Neural progenitor cell (in vitro differentiated cells): Measurements from ENCODE around the gene TARBP1. TPM values are rescaled to one million over a fixed set of nuclear protein-coding genes. Genes with fewer than 3 reads are reported as not detected.

Experiments
- DNase-seq: peaks from one replicate; pipeline ENCODE4 v3.0.0-alpha.2; 2016; ENCODE audit warnings: low spot score
- H2AFZ ChIP-seq: fragments of 200-600 bp; sonication (generic); replicated peaks from 2 replicates; pipeline ENCODE4 v1.6.1; 2016; ENCODE audit warnings: antibody characterized with exemption
- H3F3A ChIP-seq: fragments of 200-600 bp; sonication (generic); 2 replicates; pipeline ENCODE4 v1.6.1; 2016; ENCODE audit warnings: antibody characterized with exemption, low read depth
- H3K27ac ChIP-seq: fragments of 200-600 bp; sonication (generic); 2 replicates; pipeline ENCODE4 v1.5.1; 2016; ENCODE audit warnings: mild to moderate bottlenecking
- H3K27me3 ChIP-seq: fragments of 200-600 bp; sonication (generic); 2 replicates; pipeline ENCODE4 v1.6.1; 2016; ENCODE audit warnings: mild to moderate bottlenecking, moderate library complexity
- H3K36me3 ChIP-seq: fragments of 200-600 bp; sonication (generic); 2 replicates; pipeline ENCODE4 v1.5.1; 2016
- H3K4me1 ChIP-seq: fragments of 200-600 bp; sonication (generic); 2 replicates; pipeline ENCODE4 v1.6.1; 2016; ENCODE audit warnings: mixed run types
- H3K4me2 ChIP-seq: fragments of 200-600 bp; sonication (generic); 2 replicates; pipeline ENCODE4 v1.6.1; 2016
- H3K4me3 ChIP-seq: fragments of 200-600 bp; sonication (generic); 2 replicates; pipeline ENCODE4 v1.5.1; 2016
- H3K79me2 ChIP-seq: fragments of 200-600 bp; sonication (generic); 2 replicates; pipeline ENCODE4 v1.6.1; 2016; ENCODE audit warnings: low read depth
- H3K9ac ChIP-seq: fragments of 200-600 bp; sonication (generic); 2 replicates; pipeline ENCODE4 v1.6.1; 2016
- H3K9me3 ChIP-seq: fragments of 200-600 bp; sonication (generic); 2 replicates; pipeline ENCODE4 v1.5.1; 2016; ENCODE audit warnings: low read depth
- H4K20me1 ChIP-seq: fragments of 200-600 bp; sonication (generic); 2 replicates; pipeline ENCODE4 v1.6.1; 2016; ENCODE audit warnings: low read depth
- H3K27ac Mint-ChIP-seq: 3 replicates; pipeline ENCODE4 v1.8.0; 2021; ENCODE audit warnings: mixed read lengths
- H3K27me3 Mint-ChIP-seq: 2 replicates; pipeline ENCODE4 v1.8.0; 2022; ENCODE audit warnings: low read depth, mild to moderate bottlenecking, inconsistent platforms, moderate library complexity, mixed read lengths; ENCODE audit not compliant: insufficient read depth
- H3K36me3 Mint-ChIP-seq: 3 replicates; pipeline ENCODE4 v1.8.0; 2021; ENCODE audit warnings: mixed read lengths
- H3K4me1 Mint-ChIP-seq: 3 replicates; pipeline ENCODE4 v1.8.0; 2021; ENCODE audit warnings: mixed read lengths
- H3K4me3 Mint-ChIP-seq: 3 replicates; pipeline ENCODE4 v1.8.0; 2021; ENCODE audit warnings: mild to moderate bottlenecking, moderate library complexity, mixed read lengths
- H3K9me3 Mint-ChIP-seq: 3 replicates; pipeline ENCODE4 v1.8.0; 2020; ENCODE audit warnings: mixed read lengths
- CTCF ChIP-seq: fragments of 200-600 bp; sonication (generic); IDR thresholded peaks from 2 replicates; pipeline ENCODE4 v1.5.1; 2017; ENCODE audit warnings: antibody characterized with exemption, mild to moderate bottlenecking
- EZH2 ChIP-seq: fragments of 200-600 bp; sonication (generic); IDR thresholded peaks from 2 replicates; pipeline ENCODE4 v1.6.1; 2017; ENCODE audit warnings: antibody characterized with exemption, mild to moderate bottlenecking, moderate library complexity
- EZH2phosphoT487 ChIP-seq: fragments of 200-600 bp; sonication (generic); IDR thresholded peaks from 2 replicates; pipeline ENCODE4 v1.6.1; 2017; ENCODE audit warnings: antibody characterized with exemption
- total RNA-seq: library from RNA; depleted of rRNA; stranded (reverse); fragments of >200 nt; gene quantifications from 2 replicates; pipeline ENCODE4 v1.2.3, GENCODE V29; 2015; ENCODE audit warnings: low replicate concordance

TARBP1 gene
- total RNA-seq, 1 donor from 2014 or later = 99.0 TPM

- H3K4me2 ChIP-seq = no peak overlapping the region
- TF ChIP-seq CTCF (no peak), EZH2 (no peak), EZH2phosphoT487 (no peak)
- H3K36me3 ChIP-seq = peaks cover 3% of the 10 kb centered on the region
- no peak overlapping the region for H2AFZ ChIP-seq
- Mint-ChIP-seq H3K4me3 (no peak overlapping the region), H3K4me1 (no peaks in the 10 kb centered on the region), H3K27me3 (no peaks in the 10 kb centered on the region), H3K36me3 (peaks cover 22% of the 10 kb centered on the region), H3K27ac (no peak overlapping the region), H3K9me3 (no peaks in the 10 kb centered on the region)
- no peaks in the 10 kb centered on the region for H3K4me1 ChIP-seq
- H3K27ac ChIP-seq = no peak overlapping the region
- H3K79me2 ChIP-seq = no peaks in the 10 kb centered on the region
- H4K20me1 ChIP-seq = no peaks in the 10 kb centered on the region
- H3F3A ChIP-seq = no peaks in the 10 kb centered on the region
- H3K9ac ChIP-seq = no peak overlapping the region
- H3K9me3 ChIP-seq = no peaks in the 10 kb centered on the region
- no peaks in the 10 kb centered on the region for H3K27me3 ChIP-seq
- H3K4me3 ChIP-seq = no peak overlapping the region
- no peak for DNase-seq
These were observed 20.5 kb downstream of the TARBP1 start for GRCh38 chr1:234458352-234459017.

- DNase-seq = no peak
- H3K9ac ChIP-seq = no peak overlapping the region
- no peak overlapping the region for H3K4me3 ChIP-seq
- no peaks in the 10 kb centered on the region for H3K9me3 ChIP-seq
- no peaks in the 10 kb centered on the region for H3F3A ChIP-seq
- H2AFZ ChIP-seq = no peak overlapping the region
- no peak overlapping the region for H3K27ac ChIP-seq
- no peak overlapping the region for H3K4me2 ChIP-seq
- no peaks in the 10 kb centered on the region for H3K9me3 Mint-ChIP-seq
- no peaks in the 10 kb centered on the region for H3K4me1 ChIP-seq
- H3K36me3 ChIP-seq = peaks cover 3% of the 10 kb centered on the region
- TF ChIP-seq CTCF (no peak), EZH2phosphoT487 (no peak), EZH2 (no peak)
- no peaks in the 10 kb centered on the region for H3K27me3 Mint-ChIP-seq
- H3K27ac Mint-ChIP-seq = no peak overlapping the region
- no peaks in the 10 kb centered on the region for H4K20me1 ChIP-seq
- peaks cover 9% of the 10 kb centered on the region for H3K36me3 Mint-ChIP-seq
- H3K79me2 ChIP-seq = no peaks in the 10 kb centered on the region
- H3K4me3 Mint-ChIP-seq = no peak overlapping the region
- no peaks in the 10 kb centered on the region for H3K4me1 Mint-ChIP-seq
- no peaks in the 10 kb centered on the region for H3K27me3 ChIP-seq
These were observed 24.1 kb downstream of the TARBP1 start for GRCh38 chr1:234454926-234455325.

GRCh38 chr1:234452406-234452965 lies 26.5 kb downstream of the TARBP1 start:
- no peaks in the 10 kb centered on the region for H3K9me3 ChIP-seq
- H3K36me3 Mint-ChIP-seq = peaks cover 11% of the 10 kb centered on the region
- H2AFZ ChIP-seq = no peak overlapping the region
- no peaks in the 10 kb centered on the region for H3K4me1 ChIP-seq
- H3K4me2 ChIP-seq = no peak overlapping the region
- no peak overlapping the region for H3K4me3 Mint-ChIP-seq
- no peak overlapping the region for H3K9ac ChIP-seq
- DNase-seq = no peak
- H3K36me3 ChIP-seq = peaks cover 5% of the 10 kb centered on the region
- no peak overlapping the region for H3K27ac Mint-ChIP-seq
- no peaks in the 10 kb centered on the region for H3F3A ChIP-seq
- no peaks in the 10 kb centered on the region for H3K27me3 ChIP-seq
- H4K20me1 ChIP-seq = no peaks in the 10 kb centered on the region
- H3K79me2 ChIP-seq = no peaks in the 10 kb centered on the region
- H3K4me3 ChIP-seq = no peak overlapping the region
- no peaks in the 10 kb centered on the region for H3K9me3 Mint-ChIP-seq
- no peak overlapping the region for H3K27ac ChIP-seq
- no peaks in the 10 kb centered on the region for H3K27me3 Mint-ChIP-seq
- H3K4me1 Mint-ChIP-seq = no peaks in the 10 kb centered on the region
- no peak for TF ChIP-seq EZH2phosphoT487
- no peak for TF ChIP-seq EZH2
- no peak for TF ChIP-seq CTCF
